ENCODE measurements around the gene AHRR. TPM values are rescaled to one million over a fixed set of nuclear protein-coding genes. Genes with fewer than 3 reads are reported as not detected.
A peak's percentile ranks its signal among the peaks of the same experiment; 100 is the strongest.

Gene AHRR
- polyA plus RNA-seq, 4 donors, result 1.9 to 3.2 (median 2.6) TPM

DNA sequence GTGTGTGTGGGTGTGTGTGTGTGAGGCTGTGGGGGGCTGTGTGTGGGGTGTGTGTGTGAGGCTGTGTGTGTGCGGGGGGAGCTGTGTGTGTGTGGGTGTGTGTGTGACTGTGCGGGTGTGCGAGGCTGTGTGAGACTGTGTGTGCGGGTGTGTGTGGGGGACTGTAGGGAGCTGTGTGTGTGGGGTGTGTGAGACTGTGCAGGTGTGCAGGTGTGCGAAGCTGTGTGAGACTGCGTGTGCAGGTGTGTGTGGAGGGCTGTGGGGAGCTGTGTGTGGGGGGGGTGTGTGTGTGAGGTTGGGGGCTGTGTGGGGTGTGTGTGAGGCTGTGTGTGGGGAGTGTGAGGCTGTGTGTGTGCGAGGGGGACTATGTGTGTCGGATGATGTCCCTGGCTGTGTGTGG lies 23.2 kb downstream of the AHRR start:
- no peak for DNase-seq (ENCODE audit: low read depth in 4 of 4, low spot score in 2 of 4)

- no peak for DNase-seq (ENCODE audit: low read depth in 4 of 4, low spot score in 2 of 4)
Measured at GRCh38 chr5:345404-346195, 24.1 kb downstream of the AHRR start.

GRCh38 chr5:346229-346935 lies 24.9 kb downstream of the AHRR start:
- no peak for DNase-seq (ENCODE audit: low read depth in 4 of 4, low spot score in 2 of 4)

GRCh38 chr5:347712-348284 lies 26.3 kb downstream of the AHRR start:
- DNase-seq (ENCODE audit: low read depth in 4 of 4, low spot score in 2 of 4), result no peak

GRCh38 chr5:348726-349125 lies 27.2 kb downstream of the AHRR start:
- DNase-seq (ENCODE audit: low read depth in 4 of 4, low spot score in 2 of 4), result no peak

DNA sequence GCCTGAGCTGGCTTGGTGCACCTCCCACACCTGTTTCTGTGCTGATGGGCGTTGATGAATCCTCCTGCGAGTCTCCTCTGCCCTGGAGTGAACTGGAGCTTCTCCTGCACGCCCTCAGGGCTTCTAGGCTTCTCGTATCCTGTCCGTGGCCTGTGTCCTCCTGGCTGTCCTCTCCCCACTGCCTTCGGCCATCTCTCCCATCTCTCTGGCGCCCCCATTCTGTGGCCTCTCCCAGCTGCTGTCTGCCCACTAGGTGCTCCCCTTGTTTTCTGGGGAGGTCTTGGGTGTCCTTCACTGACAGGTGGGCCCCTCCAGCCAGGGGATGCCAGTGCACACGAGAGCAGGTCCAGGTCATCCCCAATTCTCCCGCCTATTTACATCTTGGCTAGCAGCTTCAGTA lies 28.8 kb downstream of the AHRR start:
- DNase-seq (ENCODE audit: low read depth in 4 of 4, low spot score in 2 of 4), result no peak

DNA sequence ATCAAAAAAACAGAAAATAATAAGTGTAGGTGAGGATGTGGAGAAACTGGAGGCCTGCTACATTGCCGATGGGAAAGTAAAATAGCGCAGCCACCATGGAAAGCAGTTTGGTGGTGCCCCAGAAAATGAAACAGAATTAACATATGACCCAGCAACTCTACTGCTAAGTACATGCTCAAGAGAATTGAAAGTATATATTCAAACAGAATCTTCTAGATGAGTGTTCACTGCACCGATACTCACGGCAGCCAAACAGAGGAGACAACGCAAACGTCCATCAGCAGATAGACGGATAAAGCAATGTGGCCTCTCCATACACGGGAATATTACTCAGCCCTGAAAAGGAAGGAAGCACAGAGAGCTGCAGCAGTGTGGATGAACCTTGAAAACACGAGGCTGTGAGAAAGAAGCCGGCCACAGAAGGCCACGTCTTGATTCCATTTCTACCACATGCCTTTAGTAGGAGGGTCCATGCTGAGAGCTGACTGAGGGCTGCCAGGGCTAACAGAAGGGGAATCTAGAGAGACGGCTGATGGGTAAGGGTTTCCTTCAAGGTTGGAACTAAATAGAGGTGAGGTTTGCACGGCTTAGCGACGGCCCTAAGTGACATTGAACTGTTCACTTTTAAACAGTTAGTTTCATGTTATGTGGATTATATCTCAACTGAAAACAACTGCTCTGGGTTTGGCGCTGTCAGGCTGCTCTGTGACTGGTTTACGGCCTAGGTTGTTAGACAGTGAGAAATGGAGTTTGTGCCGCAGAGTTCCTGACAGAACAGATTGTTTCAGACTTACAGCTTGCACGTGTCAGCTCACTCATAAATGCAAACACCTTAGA lies 29.8 kb downstream of the AHRR start:
- peak in 1 of 4 donors; percentile 20 for DNase-seq (ENCODE audit: low read depth in 4 of 4, low spot score in 2 of 4)

DNA sequence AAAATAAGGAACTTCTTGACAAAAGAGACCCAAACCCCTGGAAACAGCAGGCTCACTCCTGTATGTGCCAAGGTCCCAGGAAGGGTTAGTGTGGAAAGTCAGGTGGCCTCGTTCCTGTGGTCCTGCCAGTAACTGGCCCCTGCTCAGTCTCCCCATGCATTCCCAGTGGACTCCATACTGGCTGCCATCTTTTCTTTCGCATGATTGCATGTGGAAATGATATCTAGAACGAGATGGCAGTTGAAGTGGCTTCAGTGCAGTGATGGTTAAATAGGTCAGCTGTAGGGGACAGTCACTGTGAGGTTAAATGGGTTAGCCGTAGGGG lies 30.4 kb downstream of the AHRR start:
- DNase-seq (ENCODE audit: low read depth in 4 of 4, low spot score in 2 of 4), result no peak

DNA sequence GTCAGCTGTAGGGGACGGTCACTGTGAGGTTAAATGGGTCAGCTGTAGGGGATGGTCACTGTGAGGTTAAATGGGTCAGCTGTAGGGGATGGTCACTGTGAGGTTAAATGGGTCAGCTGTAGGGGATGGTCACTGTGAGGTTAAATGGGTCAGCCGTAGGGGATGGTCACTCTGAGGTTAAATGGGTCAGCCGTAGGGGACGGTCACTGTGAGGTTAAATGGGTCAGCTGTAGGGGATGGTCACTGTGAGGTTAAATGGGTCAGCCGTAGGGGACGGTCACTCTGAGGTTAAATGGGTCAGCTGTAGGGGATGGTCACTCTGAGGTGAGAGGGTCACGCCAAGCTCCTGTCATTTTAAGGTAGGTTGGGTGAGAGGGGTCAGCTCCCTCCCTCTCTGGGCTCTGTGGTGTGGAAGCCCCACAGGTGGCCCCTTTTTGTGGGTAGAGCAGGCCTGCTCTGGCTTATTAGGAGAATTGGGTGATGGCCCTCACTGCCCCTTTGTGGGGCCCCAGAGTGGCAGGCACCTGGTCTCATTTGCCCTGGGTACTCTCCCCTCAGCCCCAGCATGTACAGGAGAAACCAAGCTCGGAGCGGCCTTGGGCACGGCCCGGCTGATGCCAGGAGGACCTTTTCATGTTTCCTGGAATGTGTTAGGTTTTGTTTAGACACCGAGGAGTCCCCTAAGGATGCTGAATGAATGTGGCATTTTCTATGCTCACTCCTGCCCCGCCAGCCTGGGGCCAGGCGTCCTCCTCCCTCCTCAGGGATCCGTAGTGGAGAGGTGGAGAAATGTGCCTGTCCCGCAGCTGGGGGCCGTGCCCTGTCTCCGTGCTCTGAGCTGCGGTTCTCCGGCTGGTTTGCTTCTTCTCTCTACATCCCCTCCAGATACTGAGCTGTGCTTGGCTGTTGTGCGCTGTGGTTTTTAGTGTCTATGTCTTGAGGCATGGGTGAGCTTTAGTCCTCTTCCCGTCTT lies 31.4 kb downstream of the AHRR start:
- DNase-seq (ENCODE audit: low read depth in 4 of 4, low spot score in 2 of 4), result no peak

GRCh38 chr5:353612-354580 lies 32.4 kb downstream of the AHRR start:
- no peak for DNase-seq (ENCODE audit: low read depth in 4 of 4, low spot score in 2 of 4)

DNA sequence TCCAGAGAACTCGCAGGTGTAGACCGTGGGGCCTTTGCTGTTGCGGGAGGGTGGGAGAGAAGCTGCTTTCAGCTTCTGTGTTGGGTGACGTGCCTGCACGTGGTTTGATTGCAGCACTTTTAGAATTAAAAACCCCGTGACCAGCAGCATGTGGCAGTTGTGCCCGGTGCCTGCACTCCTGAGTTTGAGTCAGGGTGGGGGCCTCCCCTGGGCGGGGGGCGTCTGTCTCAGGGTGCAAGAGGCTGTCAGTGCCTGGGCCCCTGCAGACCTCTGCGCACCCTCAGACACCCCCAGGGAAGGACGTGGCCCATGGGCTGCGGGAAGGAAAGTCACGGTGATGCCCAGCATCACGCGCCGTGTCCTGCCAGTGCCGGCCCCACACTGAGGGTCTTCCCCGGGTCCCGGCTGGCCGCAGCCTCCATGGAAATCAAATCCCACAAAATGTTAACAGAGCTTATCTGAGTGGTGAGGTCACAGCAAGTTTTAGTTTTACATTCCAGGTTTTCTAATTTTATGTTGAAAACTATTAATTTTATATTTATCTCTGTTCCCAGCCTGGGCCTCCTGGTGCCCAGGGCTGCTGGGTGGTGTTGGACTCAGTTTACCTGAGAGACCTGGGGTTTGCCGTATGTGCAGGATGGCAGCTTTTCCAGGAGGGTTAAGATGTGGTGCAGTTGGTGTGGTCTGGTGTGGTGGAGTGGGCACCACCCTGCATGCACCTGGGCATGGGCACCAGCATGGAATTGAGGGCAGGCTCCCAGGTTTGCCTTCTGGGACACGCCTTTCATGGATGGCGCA lies 33.3 kb downstream of the AHRR start:
- no peak for DNase-seq (ENCODE audit: low read depth in 4 of 4, low spot score in 2 of 4)

GRCh38 chr5:355379-355935 lies 33.9 kb downstream of the AHRR start:
- no peak for DNase-seq (ENCODE audit: low read depth in 4 of 4, low spot score in 2 of 4)

GRCh38 chr5:355958-356357 lies 34.4 kb downstream of the AHRR start:
- no peak for DNase-seq (ENCODE audit: low read depth in 4 of 4, low spot score in 2 of 4)

DNA sequence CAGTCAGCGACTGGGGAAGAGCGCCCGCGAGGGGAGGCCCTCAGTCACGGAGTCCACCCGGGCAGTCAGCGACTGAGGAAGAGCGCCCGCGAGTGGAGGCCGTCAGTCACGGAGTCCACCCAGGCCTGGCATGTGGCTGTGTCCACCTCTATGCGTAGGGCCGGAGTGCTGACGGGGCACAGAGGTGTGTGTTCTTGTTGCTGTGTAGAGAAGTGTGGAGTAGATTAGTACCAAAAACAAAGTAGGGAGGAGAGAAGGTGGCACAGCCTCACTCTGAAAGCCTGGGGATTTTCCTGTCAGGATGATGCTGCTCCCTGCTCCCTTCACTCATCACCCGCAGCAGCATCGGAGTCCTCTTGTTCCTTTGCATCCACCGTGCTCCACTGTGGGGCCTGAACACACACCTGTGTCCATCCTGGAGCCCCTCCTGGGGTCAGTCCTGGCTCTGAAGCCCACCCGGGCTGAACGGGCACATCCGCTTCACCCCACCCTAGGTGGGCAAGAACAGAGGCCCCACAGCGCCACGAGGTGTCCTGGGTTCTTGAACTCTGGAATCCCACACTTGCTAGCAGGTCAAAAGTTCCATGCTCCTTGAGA lies 37.9 kb downstream of the AHRR start:
- DNase-seq (ENCODE audit: low read depth in 4 of 4, low spot score in 2 of 4), result no peak

DNA sequence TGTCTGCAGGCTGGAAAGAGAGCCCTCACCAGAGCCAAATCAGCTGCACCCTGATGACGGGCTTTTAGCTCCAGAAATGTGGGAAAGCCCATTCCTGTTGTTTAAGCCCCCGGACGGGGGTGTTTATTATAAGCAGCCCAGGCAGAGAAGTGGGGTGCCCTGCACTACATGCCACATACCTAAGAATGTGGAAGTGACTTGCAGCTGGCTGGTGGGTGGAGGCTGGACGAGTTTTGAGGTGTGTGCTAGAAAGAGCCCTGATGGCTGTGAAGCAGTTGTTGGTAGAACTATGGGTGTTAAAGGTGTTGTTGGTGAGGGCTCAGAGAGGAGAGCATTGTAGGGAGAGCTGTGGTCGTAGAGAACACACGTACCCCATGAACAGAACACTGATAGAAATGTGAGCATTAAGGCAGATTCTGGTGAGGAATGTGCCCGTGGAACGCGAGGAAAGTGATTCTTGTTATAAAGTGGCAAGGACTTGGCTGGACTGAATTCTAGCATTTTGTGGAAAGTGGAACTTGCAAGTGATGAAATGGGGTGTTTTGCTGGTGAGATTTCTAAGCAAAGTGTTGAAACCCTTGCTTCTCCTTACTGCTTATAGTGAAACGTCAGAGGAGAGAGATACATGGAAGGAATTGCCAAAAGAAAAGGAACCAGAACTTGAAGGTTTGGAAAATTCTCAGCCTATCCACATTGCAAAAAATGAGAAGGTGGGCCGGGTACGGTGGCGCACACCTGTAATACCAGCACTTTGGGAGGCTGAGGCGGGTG lies 38.9 kb downstream of the AHRR start:
- DNase-seq (ENCODE audit: low read depth in 4 of 4, low spot score in 2 of 4), result no peak

DNA sequence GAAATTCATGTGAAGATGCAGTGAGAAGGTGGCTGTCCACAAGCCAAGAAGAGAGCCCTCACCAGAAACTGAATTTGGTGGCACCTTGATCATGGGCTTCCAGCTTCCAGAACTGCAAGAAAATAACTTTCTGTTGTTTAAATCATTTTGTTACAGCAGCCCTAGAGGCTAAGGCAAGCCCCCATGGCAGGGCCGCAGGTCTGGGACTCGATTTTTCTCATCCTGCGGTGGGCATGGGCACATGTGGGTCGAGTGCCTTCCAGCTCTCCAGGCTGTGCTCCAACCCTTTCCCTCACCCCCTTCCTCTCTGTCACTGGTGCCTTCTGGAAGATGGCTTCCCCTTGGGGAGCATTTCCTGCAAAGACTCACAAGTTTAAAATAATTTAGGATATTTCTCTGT lies 40.7 kb downstream of the AHRR start:
- DNase-seq (ENCODE audit: low read depth in 4 of 4, low spot score in 2 of 4), result no peak

All from left renal cortex interstitium (tissue), 4 donors.